ENCODE measurements around the gene HGS.

- TF ChIP-seq POLR2A (IDR thresholded peaks at IDR 0.05; ENCODE audit: low read depth, low read length) = no peak
- TF ChIP-seq TAF1 (IDR thresholded peaks at IDR 0.05; ENCODE audit: low read depth, low read length) = 0 out of 2 replicates have a peak, but pooled peaks have one; percentile 29
- no peak for TF ChIP-seq POLR2AphosphoS5 (IDR thresholded peaks at IDR 0.05; ENCODE audit: low read depth, low read length)
Measured at GRCh38 chr17:81711814-81712467, 28.1 kb downstream of the HGS start, which contains the start of gene SLC25A10.
